HepG2 (cell line): ENCODE measurements around the gene UBASH3A. TPM values are rescaled to one million over a fixed set of nuclear protein-coding genes. Genes with fewer than 3 reads are reported as not detected.

Experiments
- CBX5 ChIP-seq: sonication (generic); formaldehyde crosslinking; IDR thresholded peaks from 2 replicates; pipeline ENCODE4 v1.4.0; 2020; ENCODE audit warnings: missing genetic modification reagents, borderline replicate concordance
- KLF11 ChIP-seq: IDR thresholded peaks from 2 replicates; pipeline ENCODE4 v1.6.1; 2016; ENCODE audit warnings: missing compliant biosample characterization
- MAX ChIP-seq: IDR thresholded peaks from 2 replicates; pipeline ENCODE4 v1.6.1; 2012; ENCODE audit warnings: inconsistent platforms
- MED13 ChIP-seq: sonication (generic); formaldehyde crosslinking; IDR thresholded peaks from 2 replicates; pipeline ENCODE4 v1.5.0; 2020; ENCODE audit warnings: missing genetic modification reagents
- MEIS2 ChIP-seq: sonication (generic); formaldehyde crosslinking; IDR thresholded peaks from 2 replicates; pipeline ENCODE4 v1.9.0; 2021; ENCODE audit warnings: mild to moderate bottlenecking, missing genetic modification reagents
- MXD1 ChIP-seq: sonication (generic); formaldehyde crosslinking; IDR thresholded peaks from 2 replicates; pipeline ENCODE4 v1.4.0; 2020; ENCODE audit warnings: mild to moderate bottlenecking, missing genetic modification reagents
- MYPOP ChIP-seq: sonication (generic); formaldehyde crosslinking; IDR thresholded peaks from 2 replicates; pipeline ENCODE4 v1.8.1; 2023; ENCODE audit warnings: mild to moderate bottlenecking, moderate library complexity, missing genetic modification reagents
- NFATC3 ChIP-seq: sonication (generic); formaldehyde crosslinking; IDR thresholded peaks from 2 replicates; pipeline ENCODE4 v1.5.1; 2020; ENCODE audit warnings: mild to moderate bottlenecking, missing genetic modification reagents
- POGZ ChIP-seq: sonication (generic); formaldehyde crosslinking; IDR thresholded peaks from 2 replicates; pipeline ENCODE4 v1.4.0; 2020; ENCODE audit warnings: mild to moderate bottlenecking, missing genetic modification reagents
- REST ChIP-seq, 2 experiments: IDR thresholded peaks; 2 replicates each; pipeline ENCODE4 v1.6.1; 2011 to 2012; ENCODE audit warnings: low read length in 2 of 2, borderline replicate concordance in 1 of 2, low read depth in 1 of 2, mild to moderate bottlenecking in 1 of 2, moderate library complexity in 1 of 2
- REXO4 ChIP-seq: sonication (generic); formaldehyde crosslinking; IDR thresholded peaks from 2 replicates; pipeline ENCODE4 v1.8.0; 2022; ENCODE audit warnings: missing genetic modification reagents, mild to moderate bottlenecking, borderline replicate concordance
- TCF7 ChIP-seq: sonication (generic); IDR thresholded peaks from 2 replicates; pipeline ENCODE4 v1.6.1; 2016; ENCODE audit warnings: antibody characterized with exemption, low read depth
- TGIF2 ChIP-seq: IDR thresholded peaks from 2 replicates; pipeline ENCODE4 v1.6.1; 2016; ENCODE audit warnings: control low read depth, missing compliant biosample characterization
- ZMYM4 ChIP-seq: sonication (generic); formaldehyde crosslinking; IDR thresholded peaks from 2 replicates; pipeline ENCODE4 v1.8.1; 2023; ENCODE audit warnings: mild to moderate bottlenecking, missing genetic modification reagents
- ZNF12 ChIP-seq: sonication (generic); formaldehyde crosslinking; IDR thresholded peaks from 2 replicates; pipeline ENCODE4 v1.5.0; 2020; ENCODE audit warnings: missing genetic modification reagents
- ZNF496 ChIP-seq: sonication (generic); formaldehyde crosslinking; IDR thresholded peaks from 2 replicates; pipeline ENCODE4 v1.8.1; 2023; ENCODE audit warnings: mild to moderate bottlenecking, moderate library complexity, missing genetic modification reagents; ENCODE audit not compliant: insufficient replicate concordance
- ZNF550 ChIP-seq: sonication (generic); formaldehyde crosslinking; IDR thresholded peaks from 2 replicates; pipeline ENCODE4 v1.4.0; 2020; ENCODE audit warnings: mild to moderate bottlenecking, missing genetic modification reagents, borderline replicate concordance
- ZNF761 ChIP-seq: sonication (generic); formaldehyde crosslinking; conservative IDR thresholded peaks from 2 replicates; pipeline ENCODE4 v1.4.0; 2020; ENCODE audit warnings: mild to moderate bottlenecking, missing genetic modification reagents
- ZNF781 ChIP-seq: sonication (generic); formaldehyde crosslinking; IDR thresholded peaks from 2 replicates; pipeline ENCODE4 v1.5.1; 2020; ENCODE audit warnings: borderline replicate concordance, mild to moderate bottlenecking, missing genetic modification reagents; ENCODE audit errors: not compliant biosample characterization
- ZUFSP ChIP-seq: sonication (generic); formaldehyde crosslinking; IDR thresholded peaks from 2 replicates; pipeline ENCODE4 v1.9.0; 2021; ENCODE audit warnings: missing genetic modification reagents, mild to moderate bottlenecking, borderline replicate concordance
- polyA plus RNA-seq, 8 experiments: library from polyadenylated mRNA; depleted of rRNA in 3 of 8; stranded (reverse) in 7 of 8; unstranded in 1 of 8; fragments of >200 nt; fragmentation: Illumina TruSeq in 4 of 8; extraction: Trizol in 4 of 8; gene quantifications; 2 replicates each; pipeline versions ENCODE4 v1.2.1 to v1.2.3, GENCODE V29; 2011 to 2016; ENCODE audit warnings: low read depth in 4 of 8, missing spikeins in 1 of 8, mixed read lengths in 1 of 8; ENCODE audit not compliant: insufficient read depth in 1 of 8
- total RNA-seq, 5 experiments: library from RNA; depleted of rRNA; stranded (reverse); fragments of >200 nt; fragmentation: Illumina TruSeq; extraction: Trizol; gene quantifications; 2 replicates each; pipeline ENCODE4 v1.2.3, GENCODE V29; 2016; ENCODE audit warnings: low read depth in 1 of 5

Gene UBASH3A
- total and polyA plus RNA-seq, 2 of the 13 experiments (the other 11 are each of a cell fraction or from before 2014, with no cell fraction given) = not detected

- TF ChIP-seq REST (IDR thresholded peaks at IDR 0.05; ENCODE audit: borderline replicate concordance in 1 of 2, low read depth in 1 of 2, low read length in 2 of 2) (0 out of 4 replicates have a peak, but pooled peaks of 1 of the 2 experiments have one; percentile 16), MYPOP (CRISPR knock-in tag) (peak; percentile 72; the same call in 1 of the 2 replicates), TCF7 (peak; percentile 91), ZUFSP (CRISPR knock-in tag) (no peak), MED13 (CRISPR knock-in tag) (0 out of 2 replicates have a peak, but pooled peaks have one; percentile 71), MAX (peak; percentile 61), NFATC3 (CRISPR knock-in tag) (no peak), ZNF550 (CRISPR knock-in tag) (no peak), CBX5 (CRISPR knock-in tag) (peak; percentile 68; the same call in 1 of the 2 replicates), ZMYM4 (CRISPR knock-in tag) (peak; percentile 70), ZNF496 (CRISPR knock-in tag) (no peak), TGIF2 (CRISPR knock-in tag) (peak; percentile 70; the same call in 1 of the 2 replicates), KLF11 (0 out of 2 replicates have a peak, but pooled peaks have one; percentile 39), ZNF12 (CRISPR knock-in tag) (peak; percentile 53; the same call in 1 of the 2 replicates), ZNF781 (CRISPR knock-in tag) (no peak), REXO4 (no peak), POGZ (CRISPR knock-in tag) (peak; percentile 73), MXD1 (no peak), MEIS2 (no peak; the same call in 1 of the 2 replicates), ZNF761 (CRISPR knock-in tag) (0 out of 2 replicates have a peak, but pooled peaks have one; percentile 37)
Observed at GRCh38 chr21:42386034-42386591, 17.6 kb upstream of the UBASH3A start (continued).
